Psoas muscle (tissue), 8 donors: Measurements from ENCODE around the gene ITM2C. TPM values are rescaled to one million over a fixed set of nuclear protein-coding genes. Genes with fewer than 3 reads are reported as not detected.

ENCODE experiments used
- ATAC-seq, 4 donors: fragments of 200-7000 bp; cut with Tn5 transposase; one replicate each; pipeline ENCODE4 v1.9.1; 2020; ENCODE audit warnings: moderate library complexity in 3 of 4, mild to moderate bottlenecking in 2 of 4
- DNase-seq, 2 donors: peaks; one replicate each; pipeline ENCODE4 v3.0.0-alpha.2; 2020
- H3K27ac ChIP-seq: fragments of 200-600 bp; one replicate; pipeline ENCODE4 v1.8.0; 2022
- H3K27me3 ChIP-seq, 3 donors: fragments of 200-600 bp in 1 of 3; one replicate each; pipeline versions ENCODE4 v1.6.1 to v1.8.0; 2013 to 2022; ENCODE audit warnings: low read length in 2 of 3, mild to moderate bottlenecking in 2 of 3, moderate library complexity in 1 of 3; ENCODE audit not compliant: insufficient read depth in 3 of 3
- H3K36me3 ChIP-seq, 2 donors: fragments of 200-600 bp in 1 of 2; one replicate each; pipeline versions ENCODE4 v1.6.1 to v1.8.0; 2013 to 2022; ENCODE audit warnings: low read depth in 1 of 2, mild to moderate bottlenecking in 1 of 2, moderate library complexity in 1 of 2; ENCODE audit not compliant: insufficient read depth in 1 of 2
- H3K4me1 ChIP-seq: fragments of 200-600 bp; one replicate; pipeline ENCODE4 v1.8.0; 2022
- H3K4me3 ChIP-seq: fragments of 200-600 bp; one replicate; pipeline ENCODE4 v1.8.0; 2022; ENCODE audit warnings: mild to moderate bottlenecking
- H3K9me3 ChIP-seq: fragments of 200-600 bp; one replicate; pipeline ENCODE4 v1.8.0; 2022
- CTCF ChIP-seq: fragments of 200-600 bp; IDR thresholded peaks from one replicate; pipeline ENCODE4 v1.8.0; 2022; ENCODE audit warnings: antibody characterized with exemption
- WGBS, 3 donors: extraction: QIAGEN DNeasy Blood & Tissue Kit; methylation state at CpG; one replicate each; pipeline versions ENCODE4 v1.1.6 to v1.1.7; 2013; 5-methylcytosine and 5-hydroxymethylcytosine counted together
- intact Hi-C, 2 donors: fragments of 100-400 bp; cut with DNase I; formaldehyde crosslinking; loops; one replicate each; pipeline versions ENCODE4 v1.11.0 to v1.14.2; 2022
- polyA plus RNA-seq, 3 donors: library from polyadenylated mRNA; stranded (reverse); fragments of 200-250 nt; gene quantifications; one replicate each; pipeline ENCODE4 v1.2.3, GENCODE V29; 2013
- total RNA-seq, 4 donors: library from RNA; stranded (reverse); fragmentation: NEBNext Ultra II Directional in 2 of 4; extraction: Animal tissue kit (Norgen Biotek cat#: 25700) in 2 of 4; gene quantifications; one replicate each; pipeline versions ENCODE4 v1.2.1 to v1.2.4, GENCODE V29; 2021 to 2023
- donor health status: healthy with polysubstance abuse.
- donor health status: DM: no; HTN: no; CAD: no; lungs with moderate emphysema.
- donor health status: Bipolar disorder and iron deficiency.
- donor health status: healthy.
- donor health status: DM: yes; HTN: yes; CAD: no.
- donor health status: DM: no; HTN: no; CAD: no.
- donor health status: DM: no; HTN: no; CAD: no.
- donor health status: DM: yes; HTN: yes; CAD: no.

ITM2C gene
- total and polyA plus RNA-seq, 7 donors, result 9.0 to 20.3 (median 11.5) TPM

DNA sequence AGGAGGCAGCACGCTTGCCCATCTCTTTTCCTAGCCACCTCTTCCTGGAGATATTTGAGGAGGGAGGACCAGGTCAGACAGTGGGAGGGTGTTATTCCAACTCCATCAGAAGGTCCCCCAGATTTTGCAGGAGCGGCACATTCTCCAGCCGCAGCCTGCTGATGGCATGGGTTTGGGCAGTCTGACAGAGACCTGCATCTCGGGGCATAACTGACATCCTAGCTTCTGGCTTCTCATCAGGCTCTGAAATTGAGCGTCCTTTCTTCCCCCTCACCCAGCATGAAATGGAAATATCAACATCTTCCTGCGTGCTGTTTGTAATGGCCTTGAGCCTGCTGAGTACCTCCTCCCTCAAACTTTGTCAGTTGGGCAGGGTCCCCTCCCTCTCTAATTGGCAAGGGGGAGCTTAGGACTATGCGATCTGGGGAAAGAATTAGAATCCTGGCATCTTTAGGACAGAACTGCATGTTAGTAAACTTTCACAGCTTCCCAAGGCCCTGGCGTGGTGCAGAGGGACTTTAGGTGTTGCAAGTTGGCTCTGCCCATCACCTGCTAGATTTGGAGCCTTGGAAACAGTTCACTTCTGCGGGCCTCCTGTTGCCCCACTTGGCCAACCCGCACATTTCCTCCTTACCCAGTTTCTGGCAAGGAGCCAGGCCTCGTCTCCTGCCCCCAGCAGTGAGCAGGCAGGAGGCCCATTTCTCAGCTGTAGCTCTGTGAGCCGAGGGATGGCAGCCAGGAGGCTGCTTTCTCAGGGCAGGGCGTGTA, 2.2 kb downstream of the ITM2C start:
- intact Hi-C loops, result no loop called here
- TF ChIP-seq CTCF, result no peak
- ATAC-seq (peak in 1 of 4 donors; percentile 33), DNase-seq (peak in 1 of 2 donors; percentile 64)
- Histone ChIP-seq H3K27ac (no peak overlapping the region), H3K9me3 (no peaks in the 10 kb centered on the region), H3K4me1 (peaks cover 15% of the 10 kb centered on the region), H3K36me3 (no peaks in the 10 kb centered on the region), H3K27me3 (peaks cover 0 to 29% (median 11%) of the 10 kb centered on the region in 3 donors), H3K4me3 (no peak overlapping the region)
- WGBS, 3 donors, result 22 to 43% (median 23%) methylated on average over 12 to 13 of the region's 13 CpGs

DNA sequence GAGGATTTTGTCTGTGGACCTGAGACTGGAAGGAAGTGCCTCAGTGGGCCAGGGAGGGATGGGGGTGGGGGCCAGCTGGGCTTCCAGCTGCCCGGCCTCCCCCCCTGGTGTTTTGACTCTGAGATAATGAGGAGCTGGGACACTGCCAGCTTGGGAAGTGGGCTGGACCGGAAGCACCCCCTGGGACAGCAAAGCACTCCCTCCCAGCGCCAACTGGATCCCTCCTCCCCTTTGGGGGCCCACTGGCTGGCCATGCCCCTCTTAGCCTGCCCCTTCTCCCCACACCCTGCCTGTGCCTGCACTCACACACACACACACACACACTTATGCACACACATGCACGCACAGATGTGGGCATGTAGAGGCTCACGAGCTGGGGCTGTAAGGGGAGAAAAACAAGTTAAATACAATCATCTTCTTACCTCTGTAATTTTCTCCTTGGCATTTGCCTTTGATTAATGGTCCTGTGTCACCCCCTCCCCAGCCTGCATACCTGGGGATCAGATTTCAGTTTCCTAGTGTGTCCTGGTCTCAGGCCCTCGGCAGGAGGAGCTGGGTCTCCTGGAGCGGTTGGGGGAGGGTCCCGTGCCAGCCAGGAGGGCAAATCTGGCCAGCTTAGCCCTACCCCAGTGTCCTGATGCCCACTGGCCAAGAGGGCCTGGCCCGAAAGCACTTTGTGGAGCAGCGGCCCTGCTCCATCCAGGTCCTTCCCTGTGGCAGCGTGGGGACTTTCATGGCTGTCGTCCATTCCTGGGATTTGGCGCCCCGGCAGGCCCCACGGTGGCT, 3.6 kb downstream of the ITM2C start:
- 69 to 82% (median 72%) methylated on average over 14 to 15 of the region's 15 CpGs for WGBS, 3 donors
- Histone ChIP-seq H3K27me3 (peaks cover 0 to 18% (median 11%) of the 10 kb centered on the region in 3 donors), H3K4me3 (no peak overlapping the region), H3K9me3 (no peaks in the 10 kb centered on the region), H3K27ac (no peak overlapping the region), H3K36me3 (no peaks in the 10 kb centered on the region), H3K4me1 (peaks cover 15% of the 10 kb centered on the region)
- DNase-seq (no peak), ATAC-seq (no peak)
- no peak for TF ChIP-seq CTCF
- intact Hi-C loops, result no loop called here

- peaks cover 0 to 9% (median 5%) of the 10 kb centered on the region in 3 donors for H3K27me3 ChIP-seq
- ATAC-seq, result no peak
- WGBS, 3 donors, result 76 to 79% (median 78%) methylated on average over 19 of the region's 19 CpGs
- no peak for DNase-seq
- H3K4me1 ChIP-seq, result peaks cover 15% of the 10 kb centered on the region
- intact Hi-C loops, result no loop called here
- no peaks in the 10 kb centered on the region for H3K9me3 ChIP-seq
- no peak overlapping the region for H3K27ac ChIP-seq
- H3K36me3 ChIP-seq, result no peaks in the 10 kb centered on the region
- TF ChIP-seq CTCF, result no peak
- H3K4me3 ChIP-seq, result no peak overlapping the region
These were observed 4.5 kb downstream of the ITM2C start for GRCh38 chr2:230868947-230869913.

- Histone ChIP-seq H3K4me3 (no peak overlapping the region), H3K9me3 (no peaks in the 10 kb centered on the region), H3K36me3 (no peaks in the 10 kb centered on the region), H3K27ac (no peak overlapping the region), H3K4me1 (peaks cover 15% of the 10 kb centered on the region), H3K27me3 (peaks cover 0 to 4% (median 1%) of the 10 kb centered on the region in 3 donors)
- intact Hi-C loops, result no loop called here
- ATAC-seq (no peak), DNase-seq (no peak)
- 76 to 81% (median 80%) methylated on average over 11 of the region's 11 CpGs for WGBS, 3 donors
- no peak for TF ChIP-seq CTCF
These were observed 5.3 kb downstream of the ITM2C start for GRCh38 chr2:230869914-230870543.
